HG02870 (cell line): ENCODE data around the gene ADAM23.
"Not testable (repeated sequence)": the region's sequence is repeated elsewhere in the genome, so short reads cannot be mapped to it uniquely, and the experiment has no call there.

Experiments
- ATAC-seq: cut with Tn5 transposase; IDR thresholded peaks from one replicate; pipeline ENCODE4 v1.9.1; 2021; ENCODE audit warnings: mild to moderate bottlenecking, moderate library complexity; ENCODE audit not compliant: unreplicated experiment

Gene ADAM23, protein sequence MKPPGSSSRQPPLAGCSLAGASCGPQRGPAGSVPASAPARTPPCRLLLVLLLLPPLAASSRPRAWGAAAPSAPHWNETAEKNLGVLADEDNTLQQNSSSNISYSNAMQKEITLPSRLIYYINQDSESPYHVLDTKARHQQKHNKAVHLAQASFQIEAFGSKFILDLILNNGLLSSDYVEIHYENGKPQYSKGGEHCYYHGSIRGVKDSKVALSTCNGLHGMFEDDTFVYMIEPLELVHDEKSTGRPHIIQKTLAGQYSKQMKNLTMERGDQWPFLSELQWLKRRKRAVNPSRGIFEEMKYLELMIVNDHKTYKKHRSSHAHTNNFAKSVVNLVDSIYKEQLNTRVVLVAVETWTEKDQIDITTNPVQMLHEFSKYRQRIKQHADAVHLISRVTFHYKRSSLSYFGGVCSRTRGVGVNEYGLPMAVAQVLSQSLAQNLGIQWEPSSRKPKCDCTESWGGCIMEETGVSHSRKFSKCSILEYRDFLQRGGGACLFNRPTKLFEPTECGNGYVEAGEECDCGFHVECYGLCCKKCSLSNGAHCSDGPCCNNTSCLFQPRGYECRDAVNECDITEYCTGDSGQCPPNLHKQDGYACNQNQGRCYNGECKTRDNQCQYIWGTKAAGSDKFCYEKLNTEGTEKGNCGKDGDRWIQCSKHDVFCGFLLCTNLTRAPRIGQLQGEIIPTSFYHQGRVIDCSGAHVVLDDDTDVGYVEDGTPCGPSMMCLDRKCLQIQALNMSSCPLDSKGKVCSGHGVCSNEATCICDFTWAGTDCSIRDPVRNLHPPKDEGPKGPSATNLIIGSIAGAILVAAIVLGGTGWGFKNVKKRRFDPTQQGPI

DNA sequence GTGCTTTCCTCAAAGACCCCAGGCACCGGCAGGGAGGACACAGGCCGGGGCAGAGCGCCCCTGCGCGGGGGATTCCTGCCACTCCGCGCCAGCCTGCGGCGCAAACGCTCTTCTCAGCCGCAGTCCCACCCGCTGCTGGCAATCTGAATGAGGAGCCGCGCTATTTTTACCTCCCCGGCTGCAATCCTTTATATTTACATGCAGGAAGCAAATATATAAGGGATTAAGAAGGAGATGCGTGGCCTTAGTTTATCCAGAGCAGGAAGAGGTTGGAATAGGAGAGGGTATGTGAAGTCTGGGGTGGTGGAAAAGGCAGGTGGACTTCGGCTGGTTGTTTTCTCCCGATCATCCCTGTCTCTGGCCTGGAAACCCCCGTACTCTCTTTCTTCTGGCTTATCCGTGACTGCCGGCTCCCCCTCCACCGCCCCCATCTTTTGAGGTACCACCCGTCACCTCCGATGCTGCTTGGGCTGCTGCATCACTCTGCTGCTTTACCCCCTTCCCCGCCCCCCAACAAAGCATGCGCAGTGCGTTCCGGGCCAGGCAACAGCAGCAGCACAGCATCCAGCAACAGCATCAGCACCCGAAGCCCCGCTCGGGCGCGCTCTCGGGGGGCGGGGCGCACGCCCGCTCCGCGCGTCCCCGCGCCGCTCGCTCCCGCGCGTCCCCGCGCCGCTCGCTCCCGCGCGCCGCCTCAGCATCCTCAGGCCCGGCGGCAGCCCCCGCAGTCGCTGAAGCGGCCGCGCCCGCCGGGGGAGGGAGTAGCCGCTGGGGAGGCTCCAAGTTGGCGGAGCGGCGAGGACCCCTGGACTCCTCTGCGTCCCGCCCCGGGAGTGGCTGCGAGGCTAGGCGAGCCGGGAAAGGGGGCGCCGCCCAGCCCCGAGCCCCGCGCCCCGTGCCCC, at the start of gene ADAM23:
Gene ADAM23 (plus strand): TSS at position 700 of the 902 bp plus-strand sequence. CDS start 335 bp downstream, outside the sequence.
- ATAC-seq, result peak; percentile 44

- ATAC-seq, result no peak
Observed at GRCh38 chr2:206396211-206396610, 47.1 kb upstream of the ADAM23 start.

DNA sequence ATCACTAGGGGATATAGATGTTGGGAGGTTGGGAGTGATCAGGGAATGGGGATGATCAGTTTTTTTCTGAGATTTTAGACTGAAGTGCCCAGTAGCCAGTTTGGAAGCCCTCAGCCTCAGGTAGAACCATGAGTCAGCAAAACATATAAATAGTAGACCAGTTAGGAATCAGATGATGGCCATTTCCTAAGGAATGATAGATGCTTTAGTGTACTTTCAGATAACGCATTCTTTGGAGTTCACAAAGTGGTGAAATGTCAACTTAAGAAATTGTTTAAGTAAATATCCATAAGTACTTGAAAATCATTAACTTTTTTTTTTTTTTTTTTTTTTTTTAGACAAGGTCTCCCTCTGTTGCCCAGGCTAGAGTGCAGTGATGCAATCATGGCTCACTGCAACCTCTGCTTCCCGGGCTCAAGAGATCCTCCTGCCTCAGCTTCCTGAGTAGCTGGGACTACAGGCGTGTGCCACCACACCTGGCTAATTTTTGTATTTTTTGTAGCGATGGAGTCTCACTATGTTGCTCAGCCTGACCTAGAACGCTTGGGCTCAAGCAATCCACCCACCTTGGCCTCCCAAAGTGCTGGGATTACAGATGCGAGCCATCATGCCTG, 40.3 kb upstream of the ADAM23 start:
- not testable (repeated sequence) for ATAC-seq

- peak; percentile 91 for ATAC-seq
Observed at GRCh38 chr2:206408323-206409320, 34.7 kb upstream of the ADAM23 start.

DNA sequence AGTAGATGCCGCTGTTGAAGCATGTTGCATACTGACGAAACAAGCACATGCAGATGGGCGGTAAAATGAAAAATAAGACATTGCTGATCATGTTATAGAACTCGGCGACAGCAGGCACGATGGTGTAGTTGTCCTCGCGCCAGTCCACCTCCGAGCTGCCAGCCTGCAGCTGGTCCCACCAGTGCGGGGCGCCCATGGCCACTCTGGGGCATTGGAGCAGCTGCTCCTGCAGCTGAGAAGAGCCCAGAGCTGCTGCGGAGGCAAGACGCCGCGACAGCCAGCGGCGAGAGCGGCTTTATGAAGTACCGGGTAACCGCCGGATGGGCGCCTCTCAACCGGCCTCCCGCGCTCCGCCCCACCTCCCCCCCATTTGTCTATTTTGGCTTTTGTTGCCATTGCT, 32.6 kb upstream of the ADAM23 start:
- ATAC-seq, result no peak

- no peak for ATAC-seq
Observed at GRCh38 chr2:206415618-206416243, 27.6 kb upstream of the ADAM23 start.

DNA sequence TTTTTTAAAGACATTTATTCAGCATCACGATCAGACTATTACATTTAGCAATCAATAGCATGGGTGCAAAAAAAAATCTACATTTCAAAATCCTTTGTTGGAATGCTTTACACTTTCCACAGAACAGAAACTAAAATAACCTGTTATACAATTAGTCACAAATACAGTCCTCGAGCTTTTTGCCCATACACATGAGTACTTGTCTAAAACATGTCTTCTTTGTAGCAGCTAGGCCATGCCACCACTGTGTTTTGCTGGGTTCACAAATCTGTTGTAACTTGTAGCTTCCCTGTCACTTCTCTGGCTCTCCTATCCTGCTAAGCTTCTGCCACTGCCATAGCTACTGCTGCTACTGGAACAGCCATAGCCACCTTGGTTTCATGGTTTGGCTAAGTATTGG, 24.4 kb upstream of the ADAM23 start:
- no peak for ATAC-seq

DNA sequence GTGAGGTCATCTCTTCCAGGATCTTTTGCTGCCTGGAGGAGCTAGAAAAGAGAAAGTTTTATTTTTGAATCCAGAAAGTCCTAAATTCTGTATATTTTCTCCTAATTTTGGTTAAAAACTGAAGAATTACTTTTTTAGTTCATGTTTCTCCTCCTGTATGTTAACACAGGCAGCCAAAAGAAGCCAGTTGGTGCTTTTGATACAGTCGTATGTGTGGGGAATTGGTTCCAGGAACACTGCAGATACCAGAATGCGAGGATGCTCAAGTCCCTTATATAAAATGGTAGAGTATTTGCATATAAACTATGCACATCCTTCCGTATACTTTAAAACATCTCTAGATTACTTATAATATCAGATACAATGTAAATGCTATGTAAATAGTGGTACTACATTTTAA, 22.6 kb upstream of the ADAM23 start:
- no peak for ATAC-seq

- ATAC-seq, result no peak
Observed at GRCh38 chr2:206422493-206422892, 20.8 kb upstream of the ADAM23 start.

GRCh38 chr2:206423147-206423546, 20.2 kb upstream of the ADAM23 start:
- no peak for ATAC-seq

GRCh38 chr2:206424134-206424533, 19.2 kb upstream of the ADAM23 start:
- ATAC-seq, result no peak

- ATAC-seq, result no peak
Observed at GRCh38 chr2:206428783-206429182, 14.5 kb upstream of the ADAM23 start.

GRCh38 chr2:206430452-206430851, 12.9 kb upstream of the ADAM23 start:
- no peak for ATAC-seq

GRCh38 chr2:206431439-206431838, 11.9 kb upstream of the ADAM23 start:
- ATAC-seq, result no peak

GRCh38 chr2:206432193-206433082, 10.9 kb upstream of the ADAM23 start:
- ATAC-seq, result no peak

DNA sequence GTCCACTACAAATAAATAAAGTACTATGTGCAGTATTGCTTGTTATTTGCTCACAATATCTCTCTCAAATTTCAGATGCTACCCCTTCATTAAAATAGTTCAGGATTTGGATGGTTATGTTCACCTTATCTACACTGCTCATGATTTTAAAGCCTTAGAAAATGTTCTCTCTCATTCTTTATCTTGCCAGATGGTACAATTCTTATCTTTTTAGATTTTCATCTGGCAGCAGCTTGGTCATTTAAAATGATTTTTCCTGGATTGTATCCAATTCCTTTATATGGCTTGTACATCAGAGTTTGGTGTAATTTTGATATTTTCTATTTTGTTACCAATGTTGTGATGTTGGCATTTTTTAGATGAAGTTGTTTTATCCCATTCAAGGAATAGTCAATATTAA, 10.1 kb upstream of the ADAM23 start:
- no peak for ATAC-seq

DNA sequence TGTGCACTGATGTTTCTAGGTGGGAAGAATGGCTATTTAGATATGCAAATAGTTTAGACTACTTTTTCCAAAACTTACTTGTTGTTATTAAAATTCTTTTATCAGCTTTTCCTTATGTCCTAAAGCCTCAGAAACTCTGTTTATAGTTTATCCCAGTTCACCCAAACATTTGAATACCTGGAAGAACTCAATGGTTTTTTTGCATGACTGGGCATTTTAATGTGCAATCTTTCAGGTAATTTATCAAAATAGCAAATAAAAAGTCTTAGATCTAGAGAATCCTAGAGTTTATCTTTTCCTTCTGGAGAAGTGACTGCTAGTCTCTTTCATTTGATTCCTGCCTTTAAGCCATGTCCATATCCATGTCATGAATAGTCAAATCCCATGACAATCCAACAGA, 9.6 kb upstream of the ADAM23 start:
- no peak for ATAC-seq

DNA sequence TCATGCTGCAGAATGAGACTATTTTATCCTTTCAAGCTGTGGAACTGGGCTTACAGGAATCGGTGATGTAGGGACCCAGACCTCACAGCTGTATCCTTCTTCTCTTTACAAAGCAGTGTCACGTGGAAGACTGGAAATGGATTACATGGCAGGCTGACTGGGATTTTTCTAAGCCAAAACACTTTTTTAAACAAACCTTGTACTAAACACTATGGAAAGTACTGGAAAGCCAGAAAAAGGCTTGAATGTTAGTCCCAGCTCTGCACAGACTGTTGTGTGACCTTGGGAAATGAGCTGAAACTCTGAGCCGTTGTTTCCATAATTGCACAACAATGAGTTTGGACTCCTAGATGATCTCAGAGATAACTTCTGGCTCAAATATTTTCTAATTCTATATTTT, 7.6 kb upstream of the ADAM23 start:
- no peak for ATAC-seq
